HCT116 (cell line): ENCODE measurements around the gene WNK4.

ENCODE experiments used
- CEBPB ChIP-seq: IDR thresholded peaks from 2 replicates; pipeline ENCODE4 v1.6.1; 2012; ENCODE audit warnings: low read depth
- EZH2 ChIP-seq: fragments of 200-600 bp; sonication (generic); IDR thresholded peaks from 2 replicates; pipeline ENCODE4 v1.6.1; 2017; ENCODE audit warnings: antibody characterized with exemption, mixed run types
- MAX ChIP-seq: IDR thresholded peaks from 2 replicates; pipeline ENCODE4 v1.6.1; 2012
- POLR2A ChIP-seq: IDR thresholded peaks from 2 replicates; pipeline ENCODE4 v1.7.0; 2011; ENCODE audit warnings: borderline replicate concordance; ENCODE audit not compliant: insufficient read depth, insufficient read length; ENCODE audit errors: extremely low read depth
- POLR2AphosphoS5 ChIP-seq: IDR thresholded peaks from 2 replicates; pipeline ENCODE4 v1.6.1; 2011; ENCODE audit warnings: mild to moderate bottlenecking, low read depth, low read length, moderate library complexity
- SIN3A ChIP-seq: IDR thresholded peaks from 2 replicates; pipeline ENCODE4 v1.6.1; 2012; ENCODE audit warnings: low read depth
- SP1 ChIP-seq: IDR thresholded peaks from 2 replicates; pipeline ENCODE4 v1.6.1; 2012; ENCODE audit warnings: low read depth
- SRF ChIP-seq: IDR thresholded peaks from 2 replicates; pipeline ENCODE4 v1.6.1; 2012; ENCODE audit warnings: low read depth
- ZFX ChIP-seq: fragments of 450-650 bp; IDR thresholded peaks from 2 replicates; pipeline ENCODE4 v1.6.1; 2017
- TF ChIP-seq, protein P1 (sequence below): IDR thresholded peaks from 2 replicates; pipeline ENCODE4 v1.6.1; 2012
- TF ChIP-seq, protein P2 (sequence below), 3 experiments: fragments of 200-600 bp in 1 of 3; sonication (generic) in 1 of 3; IDR thresholded peaks in 2 of 3; conservative IDR thresholded peaks in 1 of 3; 2 replicates each; pipeline ENCODE4 v1.5.1; 2012 to 2017; ENCODE audit warnings: low read depth in 2 of 3, low read length in 2 of 3, antibody characterized with exemption in 1 of 3, borderline replicate concordance in 1 of 3, control low read depth in 1 of 3, mild to moderate bottlenecking in 1 of 3, mixed read lengths in 1 of 3, mixed run types in 1 of 3, moderate library complexity in 1 of 3; ENCODE audit not compliant: insufficient read depth in 1 of 3

DNA sequence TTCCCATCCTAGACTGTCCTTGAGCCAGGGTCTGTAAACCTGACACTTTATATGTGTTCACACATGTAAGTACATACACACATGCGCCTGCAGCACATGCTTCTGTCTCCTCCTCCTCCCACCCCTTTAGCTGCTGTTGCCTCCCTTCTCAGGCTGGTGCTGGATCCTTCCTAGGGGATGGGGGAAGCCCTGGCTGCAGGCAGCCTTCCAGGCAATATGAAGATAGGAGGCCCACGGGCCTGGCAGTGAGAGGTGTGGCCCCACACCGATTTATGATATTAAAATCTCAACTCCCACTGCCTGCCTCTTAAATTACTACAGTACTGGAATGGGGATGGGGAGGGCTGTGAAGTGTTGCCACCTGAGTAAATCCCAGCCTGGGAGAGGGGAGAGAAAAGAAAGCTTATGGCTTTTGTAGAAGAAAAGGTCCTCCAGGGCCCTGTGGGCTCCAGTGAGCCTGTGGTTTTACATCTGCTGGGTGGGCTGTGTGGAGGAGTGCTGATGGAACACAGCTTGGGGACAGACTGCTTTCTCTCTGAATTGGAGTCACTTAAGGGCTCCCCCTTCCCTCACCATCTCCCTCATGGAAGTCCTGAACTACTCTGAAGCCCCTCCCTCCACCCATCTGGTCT, 990 bp upstream of the WNK4 start:
- TF ChIP-seq CEBPB (no peak), SP1 (no peak), POLR2AphosphoS5 (no peak), SIN3A (no peak), EZH2 (no peak), ZFX (no peak), SRF (no peak), MAX (no peak), POLR2A (no peak)
- TF ChIP-seq, protein P1, sequence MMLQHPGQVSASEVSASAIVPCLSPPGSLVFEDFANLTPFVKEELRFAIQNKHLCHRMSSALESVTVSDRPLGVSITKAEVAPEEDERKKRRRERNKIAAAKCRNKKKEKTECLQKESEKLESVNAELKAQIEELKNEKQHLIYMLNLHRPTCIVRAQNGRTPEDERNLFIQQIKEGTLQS = no peak
- TF ChIP-seq, protein P2, sequence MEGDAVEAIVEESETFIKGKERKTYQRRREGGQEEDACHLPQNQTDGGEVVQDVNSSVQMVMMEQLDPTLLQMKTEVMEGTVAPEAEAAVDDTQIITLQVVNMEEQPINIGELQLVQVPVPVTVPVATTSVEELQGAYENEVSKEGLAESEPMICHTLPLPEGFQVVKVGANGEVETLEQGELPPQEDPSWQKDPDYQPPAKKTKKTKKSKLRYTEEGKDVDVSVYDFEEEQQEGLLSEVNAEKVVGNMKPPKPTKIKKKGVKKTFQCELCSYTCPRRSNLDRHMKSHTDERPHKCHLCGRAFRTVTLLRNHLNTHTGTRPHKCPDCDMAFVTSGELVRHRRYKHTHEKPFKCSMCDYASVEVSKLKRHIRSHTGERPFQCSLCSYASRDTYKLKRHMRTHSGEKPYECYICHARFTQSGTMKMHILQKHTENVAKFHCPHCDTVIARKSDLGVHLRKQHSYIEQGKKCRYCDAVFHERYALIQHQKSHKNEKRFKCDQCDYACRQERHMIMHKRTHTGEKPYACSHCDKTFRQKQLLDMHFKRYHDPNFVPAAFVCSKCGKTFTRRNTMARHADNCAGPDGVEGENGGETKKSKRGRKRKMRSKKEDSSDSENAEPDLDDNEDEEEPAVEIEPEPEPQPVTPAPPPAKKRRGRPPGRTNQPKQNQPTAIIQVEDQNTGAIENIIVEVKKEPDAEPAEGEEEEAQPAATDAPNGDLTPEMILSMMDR (IDR thresholded peaks at IDR 0.05 in 2 of 3, conservative IDR thresholded peaks at IDR 0.05 in 1 of 3; ENCODE audit: borderline replicate concordance in 1 of 3, insufficient read depth in 1 of 3, low read depth in 2 of 3, low read length in 2 of 3) = no peak
